HepG2 (cell line): Measurements from ENCODE around the gene KCNK15. TPM values are rescaled to one million over a fixed set of nuclear protein-coding genes. Genes with fewer than 3 reads are reported as not detected.

Experiments
- CBFB ChIP-seq: sonication (generic); formaldehyde crosslinking; IDR thresholded peaks from 2 replicates; pipeline ENCODE4 v1.4.0; 2020; ENCODE audit warnings: missing genetic modification reagents
- CHD4 ChIP-seq: fragments of 200-600 bp; sonication (generic); IDR thresholded peaks from 2 replicates; pipeline ENCODE4 v1.7.0; 2017; ENCODE audit warnings: mild to moderate bottlenecking, low read length, borderline replicate concordance
- MXD1 ChIP-seq: sonication (generic); formaldehyde crosslinking; IDR thresholded peaks from 2 replicates; pipeline ENCODE4 v1.4.0; 2020; ENCODE audit warnings: mild to moderate bottlenecking, missing genetic modification reagents
- SRF ChIP-seq: IDR thresholded peaks from 2 replicates; pipeline ENCODE4 v1.6.1; 2011; ENCODE audit warnings: mild to moderate bottlenecking, low read depth, low read length, moderate library complexity
- ZHX1 ChIP-seq: sonication (generic); formaldehyde crosslinking; IDR thresholded peaks from 2 replicates; pipeline ENCODE4 v1.8.1; 2022; ENCODE audit warnings: low read depth, mild to moderate bottlenecking, missing genetic modification reagents
- ZNF230 ChIP-seq: sonication (generic); formaldehyde crosslinking; IDR thresholded peaks from 2 replicates; pipeline ENCODE4 v1.4.0; 2020; ENCODE audit warnings: mild to moderate bottlenecking, missing genetic modification reagents
- ZNF326 ChIP-seq: sonication (generic); formaldehyde crosslinking; IDR thresholded peaks from 2 replicates; pipeline ENCODE4 v1.4.0; 2020; ENCODE audit warnings: missing genetic modification reagents, borderline replicate concordance
- ZNF446 ChIP-seq: sonication (generic); formaldehyde crosslinking; IDR thresholded peaks from 2 replicates; pipeline ENCODE4 v1.5.0; 2020; ENCODE audit warnings: mild to moderate bottlenecking, missing genetic modification reagents
- ZNF563 ChIP-seq: sonication (generic); formaldehyde crosslinking; IDR thresholded peaks from 2 replicates; pipeline ENCODE4 v1.8.0; 2022; ENCODE audit warnings: mild to moderate bottlenecking, moderate library complexity, missing genetic modification reagents
- ZNF576 ChIP-seq: sonication (generic); formaldehyde crosslinking; IDR thresholded peaks from 2 replicates; pipeline ENCODE4 v1.4.0; 2020; ENCODE audit warnings: mild to moderate bottlenecking, missing genetic modification reagents
- ZNF839 ChIP-seq: sonication (generic); formaldehyde crosslinking; IDR thresholded peaks from 2 replicates; pipeline ENCODE4 v1.4.0; 2020; ENCODE audit warnings: missing genetic modification reagents, mild to moderate bottlenecking, borderline replicate concordance
- polyA plus RNA-seq, 8 experiments: library from polyadenylated mRNA; depleted of rRNA in 3 of 8; stranded (reverse) in 7 of 8; unstranded in 1 of 8; fragments of >200 nt; fragmentation: Illumina TruSeq in 4 of 8; extraction: Trizol in 4 of 8; gene quantifications; 2 replicates each; pipeline versions ENCODE4 v1.2.1 to v1.2.3, GENCODE V29; 2011 to 2016; ENCODE audit warnings: low read depth in 4 of 8, missing spikeins in 1 of 8, mixed read lengths in 1 of 8; ENCODE audit not compliant: insufficient read depth in 1 of 8
- total RNA-seq, 5 experiments: library from RNA; depleted of rRNA; stranded (reverse); fragments of >200 nt; fragmentation: Illumina TruSeq; extraction: Trizol; gene quantifications; 2 replicates each; pipeline ENCODE4 v1.2.3, GENCODE V29; 2016; ENCODE audit warnings: low read depth in 1 of 5

Gene KCNK15
- total and polyA plus RNA-seq, 2 of the 13 experiments (the other 11 are each of a cell fraction or from before 2014, with no cell fraction given): 0.03 TPM; not detected in 1

GRCh38 chr20:44707018-44707579, 38.6 kb upstream of the KCNK15 start (continued):
- no peak for TF ChIP-seq CBFB (CRISPR knock-in tag)
- no peak for TF ChIP-seq ZNF326 (CRISPR knock-in tag)
- TF ChIP-seq MXD1 (CRISPR knock-in tag): no peak
- no peak for TF ChIP-seq ZNF839
- no peak for TF ChIP-seq SRF
- no peak for TF ChIP-seq ZNF230 (CRISPR knock-in tag)
- no peak for TF ChIP-seq ZNF446
- no peak for TF ChIP-seq CHD4
- no peak for TF ChIP-seq ZNF563 (CRISPR knock-in tag)
- TF ChIP-seq ZHX1 (CRISPR knock-in tag): no peak
- no peak for TF ChIP-seq ZNF576 (CRISPR knock-in tag)
